DOHH2 (cell line): ENCODE data around the gene ACOT6.
"Not testable (repeated sequence)": the region's sequence is repeated elsewhere in the genome, so short reads cannot be mapped to it uniquely, and the experiment has no call there.

Experiments used
- H3F3A ChIP-seq: fragments of 200-600 bp; sonication (generic), shearing (Covaris generic); 2 replicates; pipeline ENCODE4 v1.6.0; 2016; ENCODE audit warnings: antibody characterized with exemption, mild to moderate bottlenecking; ENCODE audit not compliant: control insufficient read depth, insufficient read depth
- H3K27ac ChIP-seq: fragments of 200-600 bp; sonication (generic); 2 replicates; pipeline ENCODE4 v1.5.1; 2014; ENCODE audit warnings: low read depth, mild to moderate bottlenecking, low read length, moderate library complexity
- H3K27me3 ChIP-seq: fragments of 200-600 bp; sonication (generic); 2 replicates; pipeline ENCODE4 v1.6.1; 2014; ENCODE audit warnings: mild to moderate bottlenecking, low read length, mixed read lengths; ENCODE audit not compliant: control insufficient read depth
- H3K36me3 ChIP-seq: fragments of 200-600 bp; sonication (generic); 2 replicates; pipeline ENCODE4 v1.6.1; 2014; ENCODE audit warnings: mild to moderate bottlenecking, low read length, moderate library complexity, mixed read lengths; ENCODE audit not compliant: control insufficient read depth
- H3K4me1 ChIP-seq: fragments of 200-600 bp; sonication (generic); 2 replicates; pipeline ENCODE4 v1.6.1; 2014; ENCODE audit warnings: mild to moderate bottlenecking, low read length, mixed read lengths; ENCODE audit not compliant: control insufficient read depth
- H3K4me2 ChIP-seq: fragments of 200-600 bp; sonication (generic); 2 replicates; pipeline ENCODE4 v1.6.0; 2014; ENCODE audit warnings: mild to moderate bottlenecking, low read length, moderate library complexity
- H3K4me3 ChIP-seq: fragments of 200-600 bp; sonication (generic); 2 replicates; pipeline ENCODE4 v1.5.1; 2014; ENCODE audit warnings: mild to moderate bottlenecking, low read length, mixed read lengths
- H3K79me2 ChIP-seq: fragments of 200-600 bp; sonication (generic); 2 replicates; pipeline ENCODE4 v1.6.1; 2014; ENCODE audit warnings: mild to moderate bottlenecking, low read length, mixed read lengths; ENCODE audit not compliant: control insufficient read depth
- H3K9me2 ChIP-seq: fragments of 200-600 bp; sonication (generic); replicated peaks from 2 replicates; pipeline ENCODE4 v1.6.1; 2014; ENCODE audit warnings: mild to moderate bottlenecking, low read length, mixed read lengths; ENCODE audit not compliant: control insufficient read depth
- H3K9me3 ChIP-seq: fragments of 200-600 bp; sonication (generic); 2 replicates; pipeline ENCODE4 v1.6.1; 2014; ENCODE audit warnings: antibody characterized with exemption, low read length, mixed read lengths; ENCODE audit not compliant: control insufficient read depth, insufficient read depth
- H4K20me1 ChIP-seq: fragments of 200-600 bp; sonication (generic); 2 replicates; pipeline ENCODE4 v1.6.0; 2014; ENCODE audit warnings: low read depth, mild to moderate bottlenecking, antibody characterized with exemption, low read length, moderate library complexity; ENCODE audit not compliant: control insufficient read depth, insufficient read depth
- EZH2phosphoT487 ChIP-seq: fragments of 200-600 bp; sonication (generic); IDR thresholded peaks from 2 replicates; pipeline ENCODE4 v1.6.1; 2017; ENCODE audit warnings: borderline replicate concordance, mild to moderate bottlenecking, antibody characterized with exemption, low read length, moderate library complexity, mixed read lengths
- TF ChIP-seq, protein P1 (sequence below): fragments of 200-600 bp; sonication (generic); IDR thresholded peaks from one replicate; pipeline ENCODE4 v1.5.1; 2014; ENCODE audit warnings: antibody characterized with exemption, mild to moderate bottlenecking, low read depth, low read length; ENCODE audit not compliant: poor library complexity, severe bottlenecking

Gene ACOT6

DNA sequence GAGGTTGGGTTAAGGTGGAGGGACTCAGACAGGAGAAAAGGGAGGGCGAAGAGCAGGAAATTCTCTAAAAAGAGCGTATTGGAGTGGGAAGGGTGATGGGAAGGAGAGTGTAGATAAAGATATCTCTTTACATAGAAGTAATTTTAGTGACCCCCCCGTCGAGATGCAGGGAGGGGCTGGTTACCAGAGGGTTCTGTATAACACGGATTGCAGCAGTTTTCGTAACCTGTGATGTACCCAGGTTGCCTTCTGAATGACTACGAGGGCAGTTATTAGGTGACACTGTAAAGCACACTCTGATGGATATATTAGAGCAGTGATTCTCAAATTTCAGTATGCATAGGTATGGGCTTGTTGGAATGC, 32.9 kb downstream of the ACOT6 start:
- no peaks in the 10 kb centered on the region for H3K9me3 ChIP-seq
- TF ChIP-seq, protein P1, sequence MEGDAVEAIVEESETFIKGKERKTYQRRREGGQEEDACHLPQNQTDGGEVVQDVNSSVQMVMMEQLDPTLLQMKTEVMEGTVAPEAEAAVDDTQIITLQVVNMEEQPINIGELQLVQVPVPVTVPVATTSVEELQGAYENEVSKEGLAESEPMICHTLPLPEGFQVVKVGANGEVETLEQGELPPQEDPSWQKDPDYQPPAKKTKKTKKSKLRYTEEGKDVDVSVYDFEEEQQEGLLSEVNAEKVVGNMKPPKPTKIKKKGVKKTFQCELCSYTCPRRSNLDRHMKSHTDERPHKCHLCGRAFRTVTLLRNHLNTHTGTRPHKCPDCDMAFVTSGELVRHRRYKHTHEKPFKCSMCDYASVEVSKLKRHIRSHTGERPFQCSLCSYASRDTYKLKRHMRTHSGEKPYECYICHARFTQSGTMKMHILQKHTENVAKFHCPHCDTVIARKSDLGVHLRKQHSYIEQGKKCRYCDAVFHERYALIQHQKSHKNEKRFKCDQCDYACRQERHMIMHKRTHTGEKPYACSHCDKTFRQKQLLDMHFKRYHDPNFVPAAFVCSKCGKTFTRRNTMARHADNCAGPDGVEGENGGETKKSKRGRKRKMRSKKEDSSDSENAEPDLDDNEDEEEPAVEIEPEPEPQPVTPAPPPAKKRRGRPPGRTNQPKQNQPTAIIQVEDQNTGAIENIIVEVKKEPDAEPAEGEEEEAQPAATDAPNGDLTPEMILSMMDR, result no peak
- TF ChIP-seq EZH2phosphoT487, result no peak
- no peaks in the 10 kb centered on the region for H3K27me3 ChIP-seq
- no peak overlapping the region for H3K27ac ChIP-seq
- no peaks in the 10 kb centered on the region for H3F3A ChIP-seq
- H3K4me2 ChIP-seq, result peak overlapping the region; percentile 85
- H3K79me2 ChIP-seq, result peaks cover 4% of the 10 kb centered on the region; the same call in 1 of the 2 replicates
- H3K36me3 ChIP-seq, result no peaks in the 10 kb centered on the region
- H3K9me2 ChIP-seq, result no peaks in the 10 kb centered on the region
- H4K20me1 ChIP-seq, result no peaks in the 10 kb centered on the region
- peak overlapping the region; percentile 79 for H3K4me3 ChIP-seq
- peaks cover 13% of the 10 kb centered on the region for H3K4me1 ChIP-seq

GRCh38 chr14:73651005-73651404, 38.7 kb downstream of the ACOT6 start:
- TF ChIP-seq, protein P1, result no peak
- no peak for TF ChIP-seq EZH2phosphoT487
- H3K4me3 ChIP-seq, result no peak overlapping the region
- no peaks in the 10 kb centered on the region for H3F3A ChIP-seq
- no peak overlapping the region for H3K27ac ChIP-seq
- H3K9me2 ChIP-seq, result no peaks in the 10 kb centered on the region
- no peaks in the 10 kb centered on the region for H4K20me1 ChIP-seq
- H3K79me2 ChIP-seq, result no peaks in the 10 kb centered on the region
- no peaks in the 10 kb centered on the region for H3K4me1 ChIP-seq
- H3K4me2 ChIP-seq, result no peak overlapping the region
- no peaks in the 10 kb centered on the region for H3K27me3 ChIP-seq
- H3K9me3 ChIP-seq, result peaks cover 3% of the 10 kb centered on the region; the same call in 1 of the 2 replicates
- H3K36me3 ChIP-seq, result no peaks in the 10 kb centered on the region

GRCh38 chr14:73655851-73656250, 43.5 kb downstream of the ACOT6 start:
- Histone ChIP-seq H3K4me2 (no peak overlapping the region), H3K36me3 (no peaks in the 10 kb centered on the region), H3K9me3 (peaks cover 3% of the 10 kb centered on the region; the same call in 1 of the 2 replicates), H3K4me1 (no peaks in the 10 kb centered on the region), H3K79me2 (no peaks in the 10 kb centered on the region), H3K27ac (no peak overlapping the region), H3K9me2 (no peaks in the 10 kb centered on the region), H3K4me3 (no peak overlapping the region), H3F3A (no peaks in the 10 kb centered on the region), H3K27me3 (no peaks in the 10 kb centered on the region), H4K20me1 (no peaks in the 10 kb centered on the region)
- TF ChIP-seq, protein P1, result no peak
- TF ChIP-seq EZH2phosphoT487, result no peak

DNA sequence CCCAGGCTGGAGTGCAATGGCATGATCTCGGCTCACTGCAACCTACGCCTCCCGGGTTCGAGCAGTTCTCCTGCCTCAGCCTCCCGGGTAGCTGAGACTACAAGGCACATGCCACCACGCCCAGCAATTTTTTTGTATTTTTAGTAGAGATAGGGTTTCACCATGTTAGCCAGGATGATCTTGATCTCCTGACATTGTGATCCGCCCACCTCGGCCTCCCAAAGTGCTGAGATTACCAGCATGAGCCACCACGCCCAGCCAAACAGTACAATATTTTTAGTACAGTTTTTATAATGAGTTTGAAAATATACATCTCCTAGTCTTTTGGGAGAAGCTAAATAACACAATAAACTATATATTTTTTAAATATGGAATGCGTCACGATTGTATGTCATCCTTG, 46.9 kb downstream of the ACOT6 start:
- H3K79me2 ChIP-seq, H3K4me3 ChIP-seq, H3K27ac ChIP-seq, H3K4me2 ChIP-seq, H3K4me1 ChIP-seq, H4K20me1 ChIP-seq, H3K9me2 ChIP-seq, H3K36me3 ChIP-seq, H3K9me3 ChIP-seq, H3K27me3 ChIP-seq, H3F3A ChIP-seq: not testable (repeated sequence)
